Activated naive CD4-positive, alpha-beta T cell treated with anti-CD3 and anti-CD28 coated beads for 36 hours (primary cell): ENCODE measurements around the gene RNF130. TPM values are rescaled to one million over a fixed set of nuclear protein-coding genes. Genes with fewer than 3 reads are reported as not detected.
"Not testable (repeated sequence)": the region's sequence is repeated elsewhere in the genome, so short reads cannot be mapped to it uniquely, and the experiment has no call there.

Experiments
- CTCF ChIA-PET: fragments of 350-600 bp; sonication (Branson Sonifier 250); formaldehyde crosslinking; loops from one replicate; lab custom pipeline; 2021; ENCODE audit warnings: antibody characterized with exemption; lab: Charles Lee
- DNase-seq: peaks from one replicate; pipeline ENCODE4 v3.0.0-alpha.2; 2020
- H3K27ac Mint-ChIP-seq: one replicate; pipeline ENCODE4 v1.8.0; 2021; ENCODE audit warnings: mild to moderate bottlenecking, mixed read lengths
- H3K27me3 Mint-ChIP-seq: one replicate; pipeline ENCODE4 v1.8.0; 2021; ENCODE audit warnings: low read depth, mixed read lengths
- H3K36me3 Mint-ChIP-seq: one replicate; pipeline ENCODE4 v1.8.0; 2021; ENCODE audit warnings: low read depth, mixed read lengths
- H3K4me1 Mint-ChIP-seq: one replicate; pipeline ENCODE4 v1.8.0; 2021; ENCODE audit warnings: low read depth, mixed read lengths
- H3K4me3 Mint-ChIP-seq: one replicate; pipeline ENCODE4 v1.8.0; 2021; ENCODE audit warnings: mild to moderate bottlenecking, moderate library complexity, mixed read lengths
- H3K9me3 Mint-ChIP-seq: one replicate; pipeline ENCODE4 v1.8.0; 2021; ENCODE audit warnings: mixed read lengths
- intact Hi-C: fragments of 100-400 bp; cut with micrococcal nuclease; formaldehyde crosslinking; loops from one replicate; pipeline ENCODE4 v1.15.1; 2023
- total RNA-seq, 2 experiments: library from RNA; stranded (reverse); gene quantifications; one replicate each; pipeline ENCODE4 v1.2.3, GENCODE V29; 2021

Gene RNF130
- total RNA-seq, 2 experiments from 2014 or later, result 10.3 to 11.9 TPM

DNA sequence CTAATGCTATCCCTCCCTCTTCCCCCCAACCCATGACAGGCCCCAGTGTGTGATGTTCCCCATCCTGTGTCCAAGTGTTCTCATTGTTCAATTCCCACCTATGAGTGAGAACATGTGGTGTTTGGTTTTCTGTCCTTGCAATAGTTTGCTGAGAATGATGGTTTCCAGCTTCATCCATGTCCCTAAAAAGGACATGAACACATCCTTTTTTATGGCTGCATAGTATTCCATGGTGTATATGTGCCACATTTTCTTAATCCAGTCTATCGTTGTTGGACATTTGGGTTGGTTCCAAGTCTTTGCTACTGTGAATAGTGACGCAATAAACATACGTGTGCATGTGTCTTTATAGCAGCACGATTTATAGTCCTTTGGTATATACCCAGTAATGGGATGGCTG lies 78.7 kb downstream of the RNF130 start:
- H3K36me3 Mint-ChIP-seq, H3K4me3 Mint-ChIP-seq, DNase-seq, H3K27ac Mint-ChIP-seq, H3K4me1 Mint-ChIP-seq, intact Hi-C loops, H3K27me3 Mint-ChIP-seq, H3K9me3 Mint-ChIP-seq: not testable (repeated sequence)
- CTCF ChIA-PET, result interaction anchor here (0.6 kb wide), 1 partner anchor 167 kb away, joined by 3 read pairs; no protein-coding TSS in a partner anchor

DNA sequence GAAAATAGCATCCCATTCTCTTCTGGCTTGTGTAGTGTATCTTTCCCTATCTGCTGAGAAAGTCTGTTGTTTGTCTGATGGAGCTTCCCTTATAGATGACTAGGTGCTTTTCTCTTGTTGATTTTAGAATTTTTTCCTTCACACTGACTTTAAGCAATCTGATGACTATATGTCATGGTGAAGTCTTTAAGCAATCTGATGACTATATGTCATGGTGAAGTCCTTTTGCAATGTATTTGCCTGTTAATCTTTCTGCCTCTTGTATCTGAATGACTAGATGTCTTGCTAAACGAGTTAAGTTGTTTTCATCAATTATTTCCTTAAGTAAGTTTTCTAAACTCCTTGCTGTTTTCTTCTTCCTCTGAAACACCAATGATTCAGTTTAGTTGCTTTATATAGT lies 80.5 kb downstream of the RNF130 start:
- no peaks in the 10 kb centered on the region for H3K27me3 Mint-ChIP-seq
- H3K9me3 Mint-ChIP-seq, result peaks cover 9% of the 10 kb centered on the region
- no peak overlapping the region for H3K4me3 Mint-ChIP-seq
- CTCF ChIA-PET, result no interaction called here
- H3K27ac Mint-ChIP-seq, result peak overlapping the region; percentile 38
- no peak for DNase-seq
- no peaks in the 10 kb centered on the region for H3K4me1 Mint-ChIP-seq
- intact Hi-C loops, result no loop called here
- H3K36me3 Mint-ChIP-seq, result peaks cover 6% of the 10 kb centered on the region

DNA sequence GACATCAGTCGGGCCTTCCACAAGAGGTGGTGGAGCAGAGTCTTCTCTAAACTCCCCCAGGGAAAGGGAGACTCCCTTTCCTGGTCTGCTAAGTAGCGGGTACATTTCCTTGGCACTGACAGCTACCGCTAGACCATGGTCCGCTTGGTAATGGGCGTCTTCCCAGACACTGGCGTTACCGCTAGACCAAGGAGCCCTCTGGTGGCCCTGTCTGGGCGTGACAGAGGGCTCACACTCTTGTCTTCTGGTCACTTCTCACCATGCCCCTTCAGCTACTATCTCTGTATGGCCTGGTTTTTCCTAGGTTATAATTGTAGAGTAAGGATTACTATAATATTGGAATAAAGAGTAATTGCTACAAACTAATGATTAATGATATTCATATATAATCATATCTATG lies 81.0 kb downstream of the RNF130 start:
- intact Hi-C loops, H3K9me3 Mint-ChIP-seq: not testable (repeated sequence)

DNA sequence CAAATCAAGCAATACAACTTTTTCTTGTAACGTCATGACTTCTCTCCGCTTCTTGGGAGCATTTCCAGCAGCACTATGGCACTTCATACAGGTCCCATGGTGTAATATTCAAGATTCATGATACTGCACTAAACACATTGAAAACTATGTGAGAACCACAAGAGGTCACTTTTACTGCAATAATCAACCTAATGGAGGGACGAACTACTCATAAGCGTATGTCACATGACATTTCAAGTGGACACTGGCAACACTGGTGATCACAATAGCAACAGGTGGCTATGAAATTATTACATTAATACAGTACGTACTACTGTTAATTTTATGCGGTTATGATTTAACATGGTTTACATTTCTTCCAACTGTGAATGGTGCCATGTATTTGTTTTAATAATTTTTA lies 85.2 kb downstream of the RNF130 start:
- no peak for DNase-seq
- Mint-ChIP-seq H3K4me3 (no peak overlapping the region), H3K27ac (no peak overlapping the region), H3K27me3 (no peaks in the 10 kb centered on the region), H3K9me3 (peaks cover 2% of the 10 kb centered on the region), H3K36me3 (peaks cover 4% of the 10 kb centered on the region), H3K4me1 (no peaks in the 10 kb centered on the region)
- intact Hi-C loops, result no loop called here
- CTCF ChIA-PET, result no interaction called here

More for the DNA sequence above, 81.0 kb downstream of the RNF130 start:
- H3K27ac Mint-ChIP-seq, H3K4me1 Mint-ChIP-seq, H3K27me3 Mint-ChIP-seq, H3K36me3 Mint-ChIP-seq, DNase-seq, CTCF ChIA-PET, H3K4me3 Mint-ChIP-seq: not testable (repeated sequence)

DNA sequence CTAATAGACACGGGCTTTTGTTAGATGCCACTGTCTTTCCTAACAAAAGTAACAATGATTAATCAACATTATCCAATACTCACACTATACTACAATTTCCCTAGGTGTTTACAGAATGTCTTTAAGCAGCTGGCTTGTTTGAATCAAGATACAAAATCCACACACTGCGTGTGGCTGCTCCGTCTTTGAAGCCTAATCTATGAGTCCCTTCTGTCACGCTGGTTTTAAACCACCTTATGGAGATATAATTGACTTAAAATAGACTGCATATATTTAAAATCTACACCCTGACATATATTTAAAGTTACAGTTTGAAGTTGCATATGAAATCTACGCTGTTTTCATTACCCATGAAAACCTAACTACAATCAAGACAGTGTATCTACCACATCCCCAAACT lies 89.9 kb downstream of the RNF130 start:
- Mint-ChIP-seq H3K4me1 (no peaks in the 10 kb centered on the region), H3K36me3 (no peaks in the 10 kb centered on the region), H3K4me3 (no peak overlapping the region), H3K27ac (no peak overlapping the region), H3K27me3 (no peaks in the 10 kb centered on the region), H3K9me3 (no peaks in the 10 kb centered on the region)
- CTCF ChIA-PET, result no interaction called here
- intact Hi-C loops, result no loop called here
- no peak for DNase-seq

DNA sequence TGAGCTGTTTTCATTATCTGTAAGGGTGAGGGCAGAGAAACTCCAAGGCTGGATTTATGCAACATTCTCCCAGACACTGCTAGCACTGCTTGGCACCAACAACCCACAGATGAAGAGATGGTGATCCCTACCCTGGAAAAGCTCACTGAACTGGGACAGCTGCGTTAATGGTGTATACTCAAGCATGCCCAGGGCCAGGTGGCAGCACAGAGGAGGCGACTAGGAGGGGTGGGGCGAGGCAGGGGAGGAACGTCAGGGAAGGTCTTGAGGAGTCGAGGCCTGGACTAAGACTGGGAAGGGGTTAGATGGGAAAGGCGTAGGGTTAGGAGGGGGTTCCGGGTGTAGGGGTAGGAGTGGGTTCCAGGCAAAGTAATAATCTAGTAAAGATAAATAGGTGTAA lies 90.8 kb downstream of the RNF130 start:
- CTCF ChIA-PET, result no interaction called here
- Mint-ChIP-seq H3K27me3 (no peaks in the 10 kb centered on the region), H3K36me3 (no peaks in the 10 kb centered on the region), H3K9me3 (no peaks in the 10 kb centered on the region), H3K4me3 (no peak overlapping the region), H3K4me1 (no peaks in the 10 kb centered on the region), H3K27ac (no peak overlapping the region)
- intact Hi-C loops, result no loop called here
- DNase-seq, result no peak

DNA sequence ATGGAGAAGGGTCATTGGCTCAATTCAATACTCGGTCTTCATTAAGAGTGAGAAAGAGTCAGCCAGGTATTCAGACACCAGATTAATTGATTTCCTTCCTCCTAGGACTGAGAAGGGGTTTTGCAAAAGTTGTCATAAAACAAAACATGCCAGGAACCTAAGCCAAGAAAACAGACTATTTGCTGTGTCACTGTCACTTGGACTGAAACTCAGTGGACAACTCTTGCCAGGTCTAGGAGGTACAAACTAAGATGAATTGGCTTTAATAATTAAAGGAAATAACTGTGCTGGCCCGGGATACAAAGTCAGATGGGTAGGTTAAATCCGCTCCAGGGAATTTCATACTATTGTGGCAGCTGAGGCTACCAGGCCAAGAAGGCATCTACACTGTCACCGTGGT lies 92.8 kb downstream of the RNF130 start:
- intact Hi-C loops, result no loop called here
- no peaks in the 10 kb centered on the region for H3K27me3 Mint-ChIP-seq
- H3K27ac Mint-ChIP-seq, result no peak overlapping the region
- DNase-seq, result no peak
- no peaks in the 10 kb centered on the region for H3K4me1 Mint-ChIP-seq
- no peaks in the 10 kb centered on the region for H3K9me3 Mint-ChIP-seq
- no peaks in the 10 kb centered on the region for H3K36me3 Mint-ChIP-seq
- CTCF ChIA-PET, result no interaction called here
- H3K4me3 Mint-ChIP-seq, result no peak overlapping the region

DNA sequence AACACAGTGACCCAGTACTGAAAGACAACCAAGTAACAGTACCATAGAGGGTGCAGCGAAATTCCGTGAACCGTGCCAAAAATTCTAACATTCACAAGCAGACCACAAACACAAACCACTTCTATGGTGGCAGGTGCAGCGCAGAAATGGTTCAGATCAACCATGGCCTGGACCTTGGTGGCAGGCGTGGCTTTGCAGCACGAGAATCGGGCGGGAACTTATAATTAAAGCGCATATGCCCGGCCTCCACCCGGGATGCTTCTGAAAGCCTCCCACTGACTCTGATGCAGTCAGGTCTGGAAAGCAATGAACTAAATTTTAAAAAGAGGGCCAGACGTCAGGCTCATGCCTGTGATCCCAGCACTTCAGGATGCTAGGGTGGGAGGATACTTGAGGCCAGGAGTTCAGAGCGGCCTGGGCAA lies 95.8 kb downstream of the RNF130 start:
- Mint-ChIP-seq H3K27me3 (no peaks in the 10 kb centered on the region), H3K27ac (no peak overlapping the region), H3K9me3 (no peaks in the 10 kb centered on the region), H3K4me1 (peaks cover 5% of the 10 kb centered on the region), H3K4me3 (no peak overlapping the region), H3K36me3 (no peaks in the 10 kb centered on the region)
- intact Hi-C loops, result no loop called here
- CTCF ChIA-PET, result interaction anchor here (0.8 kb wide), 1 partner anchor 66 kb away, joined by 4 read pairs; no protein-coding TSS in a partner anchor
- DNase-seq, result no peak

DNA sequence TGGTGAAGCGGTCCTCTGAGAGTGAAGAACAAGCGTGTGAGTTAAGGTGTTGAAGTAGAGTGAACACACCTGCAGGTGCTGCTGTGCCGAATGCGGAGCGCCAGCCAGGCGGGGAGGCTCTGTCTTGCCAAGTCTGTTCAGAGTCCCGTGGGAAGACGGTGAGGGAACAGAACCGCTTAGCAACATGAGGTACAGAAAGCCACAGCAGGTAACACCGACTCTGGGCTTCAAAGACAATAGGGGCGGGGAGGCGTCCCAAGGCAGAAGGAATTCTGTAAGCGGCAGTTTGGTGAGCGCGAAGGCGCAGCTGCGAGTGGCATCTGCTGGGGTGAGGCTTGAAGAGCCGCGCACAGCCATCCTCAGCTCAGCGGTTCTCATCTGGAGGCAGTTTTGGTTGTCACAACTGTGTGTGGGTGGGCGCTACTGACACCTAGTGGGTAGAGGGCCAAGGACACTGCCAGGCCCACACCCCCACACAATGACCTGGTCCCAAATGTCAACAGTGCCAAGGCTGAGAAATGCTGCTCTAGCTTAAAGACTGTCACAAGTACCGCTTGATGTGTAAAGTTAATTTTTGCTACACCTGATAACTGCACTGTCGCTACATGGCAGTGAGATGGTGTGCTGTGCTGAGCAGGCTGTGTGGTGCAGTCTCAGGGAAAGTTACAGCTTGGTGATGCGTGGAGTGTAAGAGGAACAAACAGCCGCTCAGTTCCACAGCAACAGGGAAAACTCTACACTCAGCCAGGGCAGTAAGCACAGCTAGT lies 96.4 kb downstream of the RNF130 start:
- Mint-ChIP-seq H3K4me3 (no peak overlapping the region), H3K27ac (no peak overlapping the region), H3K9me3 (no peaks in the 10 kb centered on the region), H3K4me1 (peaks cover 5% of the 10 kb centered on the region), H3K27me3 (no peaks in the 10 kb centered on the region), H3K36me3 (no peaks in the 10 kb centered on the region)
- peak; percentile 44 for DNase-seq
- intact Hi-C loops, result no loop called here
- CTCF ChIA-PET, result no interaction called here

DNA sequence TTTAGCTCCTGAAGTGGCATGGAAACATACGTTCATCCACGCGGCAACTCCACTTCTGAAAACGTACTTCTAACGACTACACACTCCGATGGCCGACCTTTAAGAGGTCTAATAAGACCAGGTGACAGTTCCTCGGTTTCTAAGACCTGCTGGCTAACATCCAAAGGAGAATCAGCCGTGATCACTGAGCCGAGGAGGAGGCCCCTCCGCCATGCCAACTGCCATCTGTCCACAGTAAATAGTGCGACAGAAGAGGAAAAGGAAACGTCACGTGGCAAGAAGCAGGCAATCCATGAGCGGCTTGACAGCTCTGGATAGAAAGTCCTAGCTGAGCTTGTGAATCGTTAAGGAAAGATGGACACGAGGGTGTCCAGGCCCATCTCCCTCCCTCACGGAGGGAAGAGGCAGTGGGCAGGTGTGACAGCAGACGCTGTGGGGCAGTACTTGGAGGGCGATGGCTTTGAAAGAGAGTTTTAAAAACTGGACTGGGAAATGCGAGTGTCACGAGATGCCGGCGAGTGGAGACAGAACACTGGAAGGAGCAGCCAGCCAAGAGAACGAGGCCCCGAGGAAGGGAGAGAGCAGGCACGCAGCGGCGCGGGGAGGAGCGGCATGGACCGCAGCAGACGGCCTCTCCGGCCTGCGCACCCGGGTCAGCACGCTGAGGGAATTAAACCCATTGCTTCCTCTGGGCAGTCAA lies 97.2 kb downstream of the RNF130 start:
- DNase-seq, result no peak
- Mint-ChIP-seq H3K4me1 (peaks cover 5% of the 10 kb centered on the region), H3K27ac (no peak overlapping the region), H3K27me3 (no peaks in the 10 kb centered on the region), H3K4me3 (no peak overlapping the region), H3K9me3 (no peaks in the 10 kb centered on the region), H3K36me3 (no peaks in the 10 kb centered on the region)
- CTCF ChIA-PET, result no interaction called here
- intact Hi-C loops, result no loop called here

DNA sequence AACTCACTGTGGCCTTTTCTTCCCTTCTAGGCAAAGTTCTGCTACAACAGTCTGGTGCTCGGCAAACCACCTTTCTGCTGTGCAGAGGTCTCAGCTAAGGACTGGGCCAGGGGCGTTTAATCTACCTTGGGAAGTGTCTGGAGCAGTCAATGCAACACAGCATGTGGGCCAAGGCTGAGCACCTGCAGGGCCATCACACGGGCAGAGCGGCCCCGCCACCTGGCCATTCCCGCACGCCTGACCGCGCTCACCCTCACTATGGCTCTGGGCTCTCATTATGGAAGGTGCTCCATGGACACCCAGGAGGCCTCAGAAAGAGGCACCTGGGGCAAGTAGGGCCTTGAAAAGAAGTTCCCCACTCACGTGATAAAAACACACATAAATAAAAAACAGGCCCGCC lies 98.2 kb downstream of the RNF130 start:
- peaks cover 5% of the 10 kb centered on the region for H3K4me1 Mint-ChIP-seq
- intact Hi-C loops, result no loop called here

DNA sequence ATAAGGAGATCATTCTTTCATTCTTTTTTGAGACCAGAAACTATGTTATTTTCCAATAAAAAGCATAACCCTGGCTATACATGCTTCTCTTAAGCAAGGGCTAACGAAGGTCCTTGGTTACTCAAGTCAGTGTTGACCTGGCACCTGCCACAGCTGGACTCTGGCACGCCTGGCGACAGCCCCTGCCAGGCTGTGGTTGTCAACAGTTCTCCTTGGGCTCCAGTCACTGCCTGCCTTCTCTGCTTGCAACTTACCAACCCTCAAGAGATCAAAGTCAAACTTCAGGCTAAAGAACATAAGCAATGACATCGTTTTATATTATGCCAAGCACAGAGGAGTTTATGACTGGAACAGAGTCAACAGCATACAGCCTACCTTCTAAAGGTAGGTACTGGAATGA lies 102.4 kb downstream of the RNF130 start:
- Mint-ChIP-seq H3K9me3 (no peaks in the 10 kb centered on the region), H3K36me3 (peaks cover under 1% of the 10 kb centered on the region), H3K4me1 (peaks cover 5% of the 10 kb centered on the region), H3K27me3 (no peaks in the 10 kb centered on the region), H3K27ac (no peak overlapping the region), H3K4me3 (no peak overlapping the region)
- CTCF ChIA-PET, result no interaction called here
- no peak for DNase-seq
- intact Hi-C loops, result no loop called here

More for the DNA sequence above, 98.2 kb downstream of the RNF130 start:
- no peak for DNase-seq
- Mint-ChIP-seq H3K9me3 (no peaks in the 10 kb centered on the region), H3K4me3 (no peak overlapping the region), H3K27me3 (no peaks in the 10 kb centered on the region), H3K36me3 (no peaks in the 10 kb centered on the region), H3K27ac (no peak overlapping the region)
- CTCF ChIA-PET, result no interaction called here

DNA sequence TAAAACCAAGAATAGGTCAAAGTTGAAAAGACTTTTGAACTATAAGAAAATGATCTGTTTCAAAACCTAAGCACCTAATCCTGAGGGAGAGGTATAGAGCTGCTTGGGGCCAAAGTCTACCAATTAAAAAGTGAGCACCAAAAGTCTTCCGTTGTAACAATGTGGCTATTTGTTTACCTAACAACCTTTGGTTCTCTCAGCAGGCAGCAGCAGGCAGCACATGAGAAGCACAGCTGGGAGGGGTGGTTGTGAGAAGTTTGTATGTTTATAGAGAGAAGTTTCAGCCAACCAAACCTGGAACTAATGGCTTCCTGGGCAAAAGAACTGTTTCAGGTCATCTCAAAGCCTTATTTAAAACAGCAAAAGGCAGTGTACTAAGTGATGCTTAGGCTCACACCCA lies 104.1 kb downstream of the RNF130 start:
- intact Hi-C loops, result no loop called here
- Mint-ChIP-seq H3K36me3 (peaks cover 9% of the 10 kb centered on the region), H3K9me3 (no peaks in the 10 kb centered on the region), H3K27ac (no peak overlapping the region), H3K4me3 (no peak overlapping the region), H3K27me3 (no peaks in the 10 kb centered on the region), H3K4me1 (peaks cover 5% of the 10 kb centered on the region)
- CTCF ChIA-PET, result no interaction called here
- DNase-seq, result no peak
